Upper lobe of right lung (tissue), 1 donor: Measurements from ENCODE around the gene PNPLA5. TPM values are rescaled to one million over a fixed set of nuclear protein-coding genes. Genes with fewer than 3 reads are reported as not detected.
A peak's percentile ranks its signal among the peaks of the same experiment; 100 is the strongest.

Source experiments
- ATAC-seq: fragments of 200-7000 bp; cut with Tn5 transposase; one replicate; pipeline ENCODE4 v1.9.1; 2020; ENCODE audit warnings: mild to moderate bottlenecking, moderate library complexity
- DNase-seq: peaks from one replicate; pipeline ENCODE4 v3.0.0-alpha.2; 2020
- H3K27ac ChIP-seq: fragments of 200-600 bp; one replicate; pipeline ENCODE4 v1.8.0; 2022
- H3K27me3 ChIP-seq: fragments of 200-600 bp; one replicate; pipeline ENCODE4 v1.8.0; 2022; ENCODE audit warnings: mild to moderate bottlenecking
- H3K36me3 ChIP-seq: fragments of 200-600 bp; one replicate; pipeline ENCODE4 v1.8.0; 2022
- H3K4me1 ChIP-seq: fragments of 200-600 bp; one replicate; pipeline ENCODE4 v1.8.0; 2022
- H3K4me3 ChIP-seq: fragments of 200-600 bp; one replicate; pipeline ENCODE4 v1.8.0; 2022; ENCODE audit warnings: mild to moderate bottlenecking
- H3K9me3 ChIP-seq: fragments of 200-600 bp; one replicate; pipeline ENCODE4 v1.8.0; 2022
- intact Hi-C: fragments of 100-400 bp; cut with DNase I; formaldehyde crosslinking; loops from one replicate; pipeline ENCODE4 v1.11.0; 2022
- total RNA-seq: library from RNA; stranded (reverse); fragmentation: NEBNext Ultra II Directional; extraction: Animal tissue kit (Norgen Biotek cat#: 25700); gene quantifications from one replicate; pipeline ENCODE4 v1.2.1, GENCODE V29; 2021
- TF ChIP-seq, protein P1 (sequence below): fragments of 200-600 bp; IDR thresholded peaks from one replicate; pipeline ENCODE4 v1.8.0; 2022; ENCODE audit warnings: antibody characterized with exemption
- donor health status: DM: no; HTN: yes; CAD: no; lungs with severe emphysema.

The PNPLA5 gene
- total RNA-seq, 1 donor from 2014 or later: not detected

DNA sequence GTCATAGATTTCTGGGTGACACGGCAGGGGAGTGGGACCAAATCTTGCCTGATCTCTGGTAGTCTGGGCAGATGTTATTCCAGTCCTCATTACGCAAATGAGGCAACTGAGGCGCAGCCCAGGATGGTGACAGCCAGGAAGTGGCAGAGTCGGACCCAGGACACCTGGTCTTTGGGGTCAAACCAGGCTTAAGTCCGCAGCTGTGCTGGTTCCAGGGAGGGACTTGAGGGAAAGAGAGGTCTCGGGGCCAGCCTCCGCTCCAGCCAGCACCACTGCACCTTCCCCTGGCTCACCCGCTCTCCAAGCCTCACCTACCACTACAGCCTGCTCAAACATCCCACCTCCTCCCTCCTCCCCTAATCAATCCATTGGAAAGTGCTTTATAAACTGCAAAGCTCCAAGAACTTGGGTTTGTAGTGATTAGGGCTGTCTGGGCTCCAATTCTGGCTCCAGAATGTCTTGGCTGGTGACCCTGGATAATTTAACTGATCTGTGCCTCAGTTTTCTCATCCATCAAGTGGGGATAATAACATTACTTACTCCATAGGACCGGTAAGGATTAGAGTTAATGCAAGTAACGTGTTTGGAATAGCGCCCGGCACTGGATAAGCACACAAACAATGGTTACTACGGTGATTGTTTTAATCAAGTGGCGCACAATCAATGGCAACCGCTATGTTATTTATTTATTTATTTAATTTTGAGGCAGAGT lies 526 bp upstream of the PNPLA5 start:
- no peak overlapping the region for H3K27ac ChIP-seq
- no peak overlapping the region for H3K4me3 ChIP-seq
- no peaks in the 10 kb centered on the region for H3K9me3 ChIP-seq
- intact Hi-C loops: no loop called here
- TF ChIP-seq, protein P1, sequence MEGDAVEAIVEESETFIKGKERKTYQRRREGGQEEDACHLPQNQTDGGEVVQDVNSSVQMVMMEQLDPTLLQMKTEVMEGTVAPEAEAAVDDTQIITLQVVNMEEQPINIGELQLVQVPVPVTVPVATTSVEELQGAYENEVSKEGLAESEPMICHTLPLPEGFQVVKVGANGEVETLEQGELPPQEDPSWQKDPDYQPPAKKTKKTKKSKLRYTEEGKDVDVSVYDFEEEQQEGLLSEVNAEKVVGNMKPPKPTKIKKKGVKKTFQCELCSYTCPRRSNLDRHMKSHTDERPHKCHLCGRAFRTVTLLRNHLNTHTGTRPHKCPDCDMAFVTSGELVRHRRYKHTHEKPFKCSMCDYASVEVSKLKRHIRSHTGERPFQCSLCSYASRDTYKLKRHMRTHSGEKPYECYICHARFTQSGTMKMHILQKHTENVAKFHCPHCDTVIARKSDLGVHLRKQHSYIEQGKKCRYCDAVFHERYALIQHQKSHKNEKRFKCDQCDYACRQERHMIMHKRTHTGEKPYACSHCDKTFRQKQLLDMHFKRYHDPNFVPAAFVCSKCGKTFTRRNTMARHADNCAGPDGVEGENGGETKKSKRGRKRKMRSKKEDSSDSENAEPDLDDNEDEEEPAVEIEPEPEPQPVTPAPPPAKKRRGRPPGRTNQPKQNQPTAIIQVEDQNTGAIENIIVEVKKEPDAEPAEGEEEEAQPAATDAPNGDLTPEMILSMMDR: no peak
- no peak for ATAC-seq
- peaks cover 51% of the 10 kb centered on the region for H3K27me3 ChIP-seq
- DNase-seq: peak; percentile 38
- H3K4me1 ChIP-seq: no peaks in the 10 kb centered on the region
- H3K36me3 ChIP-seq: no peaks in the 10 kb centered on the region

- peaks cover 51% of the 10 kb centered on the region for H3K27me3 ChIP-seq
- no peak overlapping the region for H3K27ac ChIP-seq
- intact Hi-C loops: no loop called here
- TF ChIP-seq, protein P1: no peak
- DNase-seq (peak; percentile 53), ATAC-seq (no peak)
- no peaks in the 10 kb centered on the region for H3K36me3 ChIP-seq
- H3K4me3 ChIP-seq: no peak overlapping the region
- H3K4me1 ChIP-seq: no peaks in the 10 kb centered on the region
- no peaks in the 10 kb centered on the region for H3K9me3 ChIP-seq
Observed at GRCh38 chr22:43890901-43891331, 897 bp downstream of the PNPLA5 start.

- H3K9me3 ChIP-seq: no peaks in the 10 kb centered on the region
- H3K27me3 ChIP-seq: peaks cover 51% of the 10 kb centered on the region
- DNase-seq (peak; percentile 25), ATAC-seq (no peak)
- intact Hi-C loops: no loop called here
- TF ChIP-seq, protein P1: no peak
- no peaks in the 10 kb centered on the region for H3K4me1 ChIP-seq
- no peak overlapping the region for H3K27ac ChIP-seq
- no peak overlapping the region for H3K4me3 ChIP-seq
- no peaks in the 10 kb centered on the region for H3K36me3 ChIP-seq
Observed at GRCh38 chr22:43889860-43890253, 2.0 kb downstream of the PNPLA5 start.

DNA sequence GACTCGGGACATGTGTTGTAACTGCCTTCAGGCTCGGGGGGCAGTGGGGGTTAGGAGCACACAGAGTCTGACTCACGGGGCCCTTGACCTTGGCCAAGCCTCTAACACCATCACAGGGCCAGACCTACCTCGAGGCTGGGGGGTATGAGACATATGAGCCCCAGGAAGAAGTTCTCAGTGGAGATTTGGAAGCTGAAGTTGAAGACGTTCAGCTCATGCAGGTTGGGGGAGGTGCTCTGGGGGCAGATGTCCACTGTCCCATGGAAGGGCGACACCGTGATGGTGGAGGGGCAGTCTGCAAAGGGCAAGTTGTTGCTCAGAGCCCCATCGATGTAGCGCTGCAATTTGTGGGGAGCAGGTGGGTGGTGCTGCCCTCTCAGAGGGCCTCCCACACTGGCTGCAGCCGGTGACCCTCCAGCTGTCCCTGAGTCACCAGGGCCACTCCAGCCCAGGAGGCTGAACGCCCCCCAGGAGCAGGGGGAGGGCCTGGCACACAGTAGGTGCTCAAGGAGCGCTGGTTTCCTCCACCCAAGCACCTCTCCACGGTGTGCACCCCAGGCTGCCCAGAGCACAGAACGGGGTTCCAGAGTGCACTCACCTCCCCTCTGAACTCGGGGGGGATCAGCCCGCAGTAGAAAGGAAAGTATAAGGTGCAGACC lies 2.5 kb downstream of the PNPLA5 start:
- intact Hi-C loops: no loop called here
- Histone ChIP-seq H3K4me1 (no peaks in the 10 kb centered on the region), H3K4me3 (no peak overlapping the region), H3K36me3 (no peaks in the 10 kb centered on the region), H3K27me3 (peaks cover 51% of the 10 kb centered on the region), H3K9me3 (no peaks in the 10 kb centered on the region), H3K27ac (no peak overlapping the region)
- ATAC-seq: no peak
- peak; percentile 48 for DNase-seq
- TF ChIP-seq, protein P1: no peak

GRCh38 chr22:43888740-43889139 lies 3.1 kb downstream of the PNPLA5 start:
- no peaks in the 10 kb centered on the region for H3K4me1 ChIP-seq

More at GRCh38 chr22:43888740-43889139, 3.1 kb downstream of the PNPLA5 start:
- no peak for ATAC-seq
- Histone ChIP-seq H3K27ac (no peak overlapping the region), H3K4me3 (no peak overlapping the region), H3K36me3 (no peaks in the 10 kb centered on the region), H3K27me3 (peaks cover 49% of the 10 kb centered on the region), H3K9me3 (no peaks in the 10 kb centered on the region)
- intact Hi-C loops: no loop called here
- DNase-seq: peak; percentile 3
- TF ChIP-seq, protein P1: no peak
